ENCODE measurements around the gene EFHC1.

DNA sequence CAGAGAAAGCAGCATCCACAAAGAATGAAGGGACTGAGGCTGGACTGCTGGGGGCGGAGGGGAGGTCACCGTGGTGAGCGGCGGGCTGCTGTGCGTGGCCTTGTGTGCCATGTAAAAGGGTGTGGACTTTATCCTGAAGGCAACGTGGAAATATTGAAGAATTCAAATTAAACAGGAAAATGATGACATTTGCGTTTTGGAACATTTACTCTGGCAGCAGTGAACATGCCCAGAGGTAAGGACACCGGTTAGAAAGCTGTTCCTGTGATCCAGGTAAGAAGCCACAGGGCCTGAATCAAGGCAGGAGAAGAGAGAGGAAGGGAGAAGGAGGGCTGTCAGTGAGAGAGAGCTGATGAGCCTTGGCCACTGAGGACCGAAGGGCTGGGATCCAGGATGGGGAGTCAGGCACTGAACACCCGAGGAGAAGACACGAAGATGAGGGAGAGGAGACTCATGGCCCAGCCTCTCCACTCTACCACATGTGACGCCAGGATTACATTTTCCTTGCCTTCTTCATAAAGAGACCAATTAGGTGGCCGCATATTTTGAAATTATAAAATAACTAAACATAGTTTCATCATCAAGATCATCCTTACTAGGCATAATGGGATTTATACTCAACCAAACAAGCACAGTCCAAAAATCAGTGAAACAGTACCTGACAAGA lies 98.3 kb downstream of the EFHC1 start:
- TF ChIP-seq, protein P1, sequence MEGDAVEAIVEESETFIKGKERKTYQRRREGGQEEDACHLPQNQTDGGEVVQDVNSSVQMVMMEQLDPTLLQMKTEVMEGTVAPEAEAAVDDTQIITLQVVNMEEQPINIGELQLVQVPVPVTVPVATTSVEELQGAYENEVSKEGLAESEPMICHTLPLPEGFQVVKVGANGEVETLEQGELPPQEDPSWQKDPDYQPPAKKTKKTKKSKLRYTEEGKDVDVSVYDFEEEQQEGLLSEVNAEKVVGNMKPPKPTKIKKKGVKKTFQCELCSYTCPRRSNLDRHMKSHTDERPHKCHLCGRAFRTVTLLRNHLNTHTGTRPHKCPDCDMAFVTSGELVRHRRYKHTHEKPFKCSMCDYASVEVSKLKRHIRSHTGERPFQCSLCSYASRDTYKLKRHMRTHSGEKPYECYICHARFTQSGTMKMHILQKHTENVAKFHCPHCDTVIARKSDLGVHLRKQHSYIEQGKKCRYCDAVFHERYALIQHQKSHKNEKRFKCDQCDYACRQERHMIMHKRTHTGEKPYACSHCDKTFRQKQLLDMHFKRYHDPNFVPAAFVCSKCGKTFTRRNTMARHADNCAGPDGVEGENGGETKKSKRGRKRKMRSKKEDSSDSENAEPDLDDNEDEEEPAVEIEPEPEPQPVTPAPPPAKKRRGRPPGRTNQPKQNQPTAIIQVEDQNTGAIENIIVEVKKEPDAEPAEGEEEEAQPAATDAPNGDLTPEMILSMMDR (IDR thresholded peaks at IDR 0.05; ENCODE audit: low read depth, low read length) = no peak
- no peak for TF ChIP-seq POLR2A (IDR thresholded peaks at IDR 0.05; ENCODE audit: extremely low read depth, insufficient read length)
- TF ChIP-seq, protein P2, sequence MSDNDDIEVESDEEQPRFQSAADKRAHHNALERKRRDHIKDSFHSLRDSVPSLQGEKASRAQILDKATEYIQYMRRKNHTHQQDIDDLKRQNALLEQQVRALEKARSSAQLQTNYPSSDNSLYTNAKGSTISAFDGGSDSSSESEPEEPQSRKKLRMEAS (IDR thresholded peaks at IDR 0.05; ENCODE audit: low read depth, low read length) = no peak
- TF ChIP-seq MYC (IDR thresholded peaks at IDR 0.05; ENCODE audit: low read depth, low read length) = no peak

Data from NB4 (cell line).